Neural cell (in vitro differentiated cells): ENCODE measurements around the gene VWA8.

Source experiments
- EP300 ChIP-seq: fragments of 450-650 bp; conservative IDR thresholded peaks from 2 replicates; pipeline ENCODE4 v1.6.1; 2014; ENCODE audit warnings: antibody characterized with exemption, mild to moderate bottlenecking, moderate library complexity; ENCODE audit not compliant: poor library complexity, severe bottlenecking
- EZH2 ChIP-seq: fragments of 200-600, 300-800 bp; shearing (Covaris generic), sonication (generic); IDR thresholded peaks from 2 replicates; pipeline ENCODE4 v1.6.1; 2014; ENCODE audit warnings: antibody characterized with exemption, low read length, borderline replicate concordance, mild to moderate bottlenecking; ENCODE audit not compliant: insufficient read depth, poor library complexity, severe bottlenecking
- MXI1 ChIP-seq: fragments of 450-650 bp; conservative IDR thresholded peaks from 2 replicates; pipeline ENCODE4 v1.6.1; 2014; ENCODE audit warnings: antibody characterized with exemption, mild to moderate bottlenecking; ENCODE audit not compliant: poor library complexity, severe bottlenecking
- POLR2AphosphoS5 ChIP-seq: IDR thresholded peaks from 2 replicates; pipeline ENCODE4 v1.6.1; 2012
- RAD21 ChIP-seq: fragments of 450-650 bp; conservative IDR thresholded peaks from 2 replicates; pipeline ENCODE4 v1.6.1; 2014; ENCODE audit warnings: antibody characterized with exemption, mild to moderate bottlenecking, moderate library complexity
- TAF1 ChIP-seq: IDR thresholded peaks from 2 replicates; pipeline ENCODE4 v1.6.1; 2012; ENCODE audit warnings: low read depth
- TF ChIP-seq, protein P1 (sequence below): fragments of 450-650 bp; IDR thresholded peaks from 2 replicates; pipeline ENCODE4 v1.5.1; 2014; ENCODE audit warnings: antibody characterized with exemption, mild to moderate bottlenecking, moderate library complexity; ENCODE audit not compliant: poor library complexity, severe bottlenecking

DNA sequence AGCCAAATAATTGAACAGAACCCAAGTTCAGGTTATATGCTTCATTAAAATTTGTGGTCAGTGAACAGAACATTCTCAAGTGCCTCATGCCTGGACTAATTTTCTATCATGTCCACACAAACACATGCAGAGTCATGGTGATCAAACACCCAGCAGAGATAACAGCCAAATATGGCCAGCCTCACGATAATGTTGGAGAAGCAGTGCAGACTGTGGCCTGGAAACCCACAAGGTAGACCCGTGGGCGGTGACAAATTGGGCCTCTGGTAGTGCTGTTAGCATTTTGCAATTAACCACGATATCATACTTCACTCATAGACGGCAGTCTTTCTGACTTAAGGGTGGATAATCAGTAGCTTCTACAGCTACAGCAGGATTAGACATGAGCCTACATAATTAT is 35.0 kb upstream of the VWA8 start:
- TF ChIP-seq, protein P1, sequence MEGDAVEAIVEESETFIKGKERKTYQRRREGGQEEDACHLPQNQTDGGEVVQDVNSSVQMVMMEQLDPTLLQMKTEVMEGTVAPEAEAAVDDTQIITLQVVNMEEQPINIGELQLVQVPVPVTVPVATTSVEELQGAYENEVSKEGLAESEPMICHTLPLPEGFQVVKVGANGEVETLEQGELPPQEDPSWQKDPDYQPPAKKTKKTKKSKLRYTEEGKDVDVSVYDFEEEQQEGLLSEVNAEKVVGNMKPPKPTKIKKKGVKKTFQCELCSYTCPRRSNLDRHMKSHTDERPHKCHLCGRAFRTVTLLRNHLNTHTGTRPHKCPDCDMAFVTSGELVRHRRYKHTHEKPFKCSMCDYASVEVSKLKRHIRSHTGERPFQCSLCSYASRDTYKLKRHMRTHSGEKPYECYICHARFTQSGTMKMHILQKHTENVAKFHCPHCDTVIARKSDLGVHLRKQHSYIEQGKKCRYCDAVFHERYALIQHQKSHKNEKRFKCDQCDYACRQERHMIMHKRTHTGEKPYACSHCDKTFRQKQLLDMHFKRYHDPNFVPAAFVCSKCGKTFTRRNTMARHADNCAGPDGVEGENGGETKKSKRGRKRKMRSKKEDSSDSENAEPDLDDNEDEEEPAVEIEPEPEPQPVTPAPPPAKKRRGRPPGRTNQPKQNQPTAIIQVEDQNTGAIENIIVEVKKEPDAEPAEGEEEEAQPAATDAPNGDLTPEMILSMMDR, result no peak
- TF ChIP-seq EZH2 (no peak), TAF1 (no peak), EP300 (no peak), MXI1 (no peak), RAD21 (no peak), POLR2AphosphoS5 (no peak)
